Karpas-422 (cell line): ENCODE results near the gene CDCP2. TPM values are rescaled to one million over a fixed set of nuclear protein-coding genes. Genes with fewer than 3 reads are reported as not detected.
A peak's percentile ranks its signal among the peaks of the same experiment; 100 is the strongest.

Experiments
- DNase-seq: peaks from one replicate; pipeline ENCODE4 v3.0.0-alpha.2; 2015
- H2AFZ ChIP-seq: fragments of 200-600 bp; sonication (generic); 2 replicates; pipeline ENCODE4 v1.6.1; 2014; ENCODE audit warnings: antibody characterized with exemption, low read length, mixed read lengths
- H3K27ac ChIP-seq: fragments of 200-600 bp; sonication (generic); 2 replicates; pipeline ENCODE4 v1.5.1; 2014; ENCODE audit warnings: mild to moderate bottlenecking, low read length, moderate library complexity
- H3K27me3 ChIP-seq: fragments of 200-600 bp; sonication (generic); 2 replicates; pipeline ENCODE4 v1.6.1; 2014; ENCODE audit warnings: low read length, mixed read lengths
- H3K36me3 ChIP-seq: fragments of 200-600 bp; sonication (generic); 2 replicates; pipeline ENCODE4 v1.6.1; 2014; ENCODE audit warnings: low read length, mixed read lengths; ENCODE audit not compliant: insufficient read depth
- H3K4me1 ChIP-seq: fragments of 200-600 bp; sonication (generic); 2 replicates; pipeline ENCODE4 v1.6.1; 2014; ENCODE audit warnings: mild to moderate bottlenecking, low read length, mixed read lengths
- H3K4me2 ChIP-seq: fragments of 200-600 bp; sonication (generic); 2 replicates; pipeline ENCODE4 v1.6.1; 2014; ENCODE audit warnings: low read length, low read depth, mild to moderate bottlenecking; ENCODE audit not compliant: poor library complexity, severe bottlenecking
- H3K4me3 ChIP-seq: fragments of 200-600 bp; sonication (generic); 2 replicates; pipeline ENCODE4 v1.5.1; 2014; ENCODE audit warnings: mild to moderate bottlenecking, antibody characterized with exemption, low read length, mixed read lengths
- H3K79me2 ChIP-seq: fragments of 200-600 bp; sonication (generic); 2 replicates; pipeline ENCODE4 v1.6.1; 2014; ENCODE audit warnings: mild to moderate bottlenecking, low read length, mixed read lengths
- H3K9ac ChIP-seq: fragments of 200-600 bp; sonication (generic); 2 replicates; pipeline ENCODE4 v1.6.0; 2014; ENCODE audit warnings: low read length
- H3K9me2 ChIP-seq: fragments of 200-600 bp; sonication (generic), shearing (Covaris generic); replicated peaks from 2 replicates; pipeline ENCODE4 v1.6.0; 2014; ENCODE audit warnings: mild to moderate bottlenecking, low read length, moderate library complexity; ENCODE audit not compliant: insufficient read depth
- H3K9me3 ChIP-seq: fragments of 300-700, 200-600 bp; sonication (generic); 2 replicates; pipeline ENCODE4 v1.6.1; 2014; ENCODE audit warnings: low read length, mixed read lengths
- H4K20me1 ChIP-seq: fragments of 200-600 bp; sonication (generic); 2 replicates; pipeline ENCODE4 v1.6.1; 2014; ENCODE audit warnings: mild to moderate bottlenecking, antibody characterized with exemption, low read length, low read depth; ENCODE audit not compliant: insufficient read depth
- total RNA-seq: library from RNA; depleted of rRNA; stranded (reverse); fragments of >200 nt; shearing (Covaris generic); gene quantifications from 2 replicates; pipeline ENCODE4 v1.2.3, GENCODE V29; 2014; ENCODE audit warnings: low replicate concordance

Gene CDCP2
- total RNA-seq, 1 experiment from 2014 or later, result not detected

- Histone ChIP-seq H3K27ac (no peak overlapping the region), H3K9me3 (no peaks in the 10 kb centered on the region), H2AFZ (no peak overlapping the region), H3K4me3 (no peak overlapping the region), H3K4me2 (no peak overlapping the region), H3K36me3 (no peaks in the 10 kb centered on the region), H3K79me2 (no peaks in the 10 kb centered on the region), H3K9me2 (no peaks in the 10 kb centered on the region), H4K20me1 (no peaks in the 10 kb centered on the region), H3K4me1 (no peaks in the 10 kb centered on the region), H3K9ac (no peak overlapping the region), H3K27me3 (no peaks in the 10 kb centered on the region; the same call in 1 of the 2 replicates)
- DNase-seq, result peak; percentile 80
These were observed 31.2 kb downstream of the CDCP2 start for GRCh38 chr1:54121482-54122134.

- Histone ChIP-seq H3K27ac (no peak overlapping the region), H3K79me2 (no peaks in the 10 kb centered on the region), H3K4me1 (no peaks in the 10 kb centered on the region), H3K4me2 (no peak overlapping the region), H3K9ac (no peak overlapping the region), H3K4me3 (no peak overlapping the region), H3K9me3 (no peaks in the 10 kb centered on the region), H2AFZ (no peak overlapping the region), H3K9me2 (no peaks in the 10 kb centered on the region), H3K27me3 (no peaks in the 10 kb centered on the region; the same call in 1 of the 2 replicates), H4K20me1 (no peaks in the 10 kb centered on the region), H3K36me3 (no peaks in the 10 kb centered on the region)
- DNase-seq, result no peak
These were observed 31.9 kb downstream of the CDCP2 start for GRCh38 chr1:54120698-54121481.

DNA sequence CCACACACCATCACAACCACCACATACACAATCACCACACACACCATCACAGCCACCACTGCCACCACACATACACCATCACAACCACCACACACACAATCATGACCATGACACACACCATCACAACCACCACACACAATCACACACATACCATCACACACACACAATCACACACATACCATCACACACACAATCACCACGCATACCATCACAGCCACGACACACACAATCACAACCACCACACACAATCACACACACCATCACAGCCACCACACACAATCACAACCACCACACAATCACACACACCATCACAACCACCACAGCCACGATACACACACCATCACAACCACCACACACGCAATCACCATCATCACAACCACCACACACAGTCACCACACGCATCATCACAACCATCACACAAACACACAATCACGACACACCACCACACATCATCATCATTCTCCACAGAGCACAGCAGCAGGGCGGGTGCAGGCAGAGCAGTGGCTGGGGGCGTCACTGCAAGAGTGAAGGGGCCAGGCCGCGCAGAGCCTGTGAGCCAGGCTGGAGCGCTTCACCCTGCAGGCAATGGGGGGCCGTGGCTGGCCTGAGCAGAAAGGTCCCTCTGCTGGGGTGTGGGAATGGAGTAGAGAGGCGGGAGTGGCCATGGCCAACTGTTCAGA, 32.6 kb downstream of the CDCP2 start:
- no peaks in the 10 kb centered on the region for H3K79me2 ChIP-seq
- no peak overlapping the region for H3K27ac ChIP-seq
- no peak overlapping the region for H3K4me2 ChIP-seq
- DNase-seq, result no peak
- H3K9ac ChIP-seq, result no peak overlapping the region
- H3K9me2 ChIP-seq, result no peaks in the 10 kb centered on the region
- H3K9me3 ChIP-seq, result no peaks in the 10 kb centered on the region
- H4K20me1 ChIP-seq, result no peaks in the 10 kb centered on the region
- H3K27me3 ChIP-seq, result no peaks in the 10 kb centered on the region; the same call in 1 of the 2 replicates
- no peaks in the 10 kb centered on the region for H3K4me1 ChIP-seq
- no peak overlapping the region for H3K4me3 ChIP-seq
- H3K36me3 ChIP-seq, result no peaks in the 10 kb centered on the region
- H2AFZ ChIP-seq, result no peak overlapping the region

DNA sequence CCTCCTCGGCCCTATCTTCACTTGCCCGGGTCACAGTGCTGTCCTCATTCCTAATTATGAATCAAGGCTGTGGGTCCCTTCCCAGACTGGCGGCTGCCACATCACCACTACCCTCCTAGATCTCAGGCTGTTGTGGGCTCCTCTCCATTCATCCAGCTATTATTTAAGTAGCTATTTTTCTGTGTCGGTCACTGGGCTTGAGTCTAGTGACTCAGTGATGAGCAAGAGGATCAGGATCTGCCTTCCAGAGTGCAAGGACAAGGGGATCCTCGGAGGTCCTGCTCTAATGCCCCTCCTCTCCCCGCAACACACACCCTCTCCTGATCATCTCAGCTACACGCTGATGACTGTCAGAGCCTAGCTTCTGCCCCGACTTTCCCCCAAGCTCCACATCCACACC, 34.1 kb downstream of the CDCP2 start:
- Histone ChIP-seq H3K9me3 (no peaks in the 10 kb centered on the region), H3K9ac (no peak overlapping the region), H3K4me3 (no peak overlapping the region), H4K20me1 (no peaks in the 10 kb centered on the region), H3K79me2 (no peaks in the 10 kb centered on the region), H3K9me2 (no peaks in the 10 kb centered on the region), H3K27me3 (no peaks in the 10 kb centered on the region; the same call in 1 of the 2 replicates), H3K4me1 (no peaks in the 10 kb centered on the region), H3K4me2 (no peak overlapping the region), H2AFZ (no peak overlapping the region), H3K27ac (no peak overlapping the region), H3K36me3 (no peaks in the 10 kb centered on the region)
- DNase-seq, result no peak

- H3K4me3 ChIP-seq, result no peak overlapping the region
- no peaks in the 10 kb centered on the region for H4K20me1 ChIP-seq
- H3K27me3 ChIP-seq, result no peaks in the 10 kb centered on the region; the same call in 1 of the 2 replicates
- no peak overlapping the region for H3K27ac ChIP-seq
- H3K9me2 ChIP-seq, result no peaks in the 10 kb centered on the region
- no peak for DNase-seq
- no peak overlapping the region for H3K4me2 ChIP-seq
- no peak overlapping the region for H2AFZ ChIP-seq
- no peak overlapping the region for H3K9ac ChIP-seq
- H3K9me3 ChIP-seq, result no peaks in the 10 kb centered on the region
- H3K79me2 ChIP-seq, result no peaks in the 10 kb centered on the region
- H3K4me1 ChIP-seq, result no peaks in the 10 kb centered on the region
- no peaks in the 10 kb centered on the region for H3K36me3 ChIP-seq
These were observed 34.8 kb downstream of the CDCP2 start for GRCh38 chr1:54117815-54118563.

- Histone ChIP-seq H3K4me1 (no peaks in the 10 kb centered on the region), H3K27ac (no peak overlapping the region), H3K36me3 (no peaks in the 10 kb centered on the region), H4K20me1 (no peaks in the 10 kb centered on the region), H2AFZ (no peak overlapping the region), H3K27me3 (no peaks in the 10 kb centered on the region; the same call in 1 of the 2 replicates), H3K4me2 (no peak overlapping the region), H3K79me2 (no peaks in the 10 kb centered on the region), H3K9ac (no peak overlapping the region), H3K9me3 (no peaks in the 10 kb centered on the region), H3K4me3 (no peak overlapping the region), H3K9me2 (no peaks in the 10 kb centered on the region)
- DNase-seq, result no peak
These were observed 37.3 kb downstream of the CDCP2 start for GRCh38 chr1:54115520-54115919.

DNA sequence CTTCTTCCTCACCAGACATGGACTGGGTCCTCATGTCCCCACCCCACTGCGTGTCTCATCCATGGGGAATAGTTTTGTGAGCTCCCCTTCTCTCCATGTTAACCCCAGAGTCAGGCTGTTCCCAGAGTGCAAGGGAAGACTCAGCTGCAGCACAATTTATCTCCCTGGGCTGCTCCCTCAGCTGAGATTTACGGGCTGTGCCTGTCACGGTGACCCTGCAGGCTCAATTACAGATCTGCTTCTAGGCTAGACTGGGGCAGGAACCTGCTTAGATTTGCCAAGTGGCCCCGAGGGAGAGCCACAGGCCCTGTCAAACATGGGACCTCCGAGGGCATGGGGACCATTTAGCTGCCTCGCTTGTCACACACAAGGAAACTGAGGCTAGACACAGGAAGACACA, 37.8 kb downstream of the CDCP2 start:
- Histone ChIP-seq H3K27ac (no peak overlapping the region), H3K4me2 (no peak overlapping the region), H3K36me3 (no peaks in the 10 kb centered on the region), H2AFZ (no peak overlapping the region), H4K20me1 (no peaks in the 10 kb centered on the region), H3K79me2 (no peaks in the 10 kb centered on the region), H3K4me1 (no peaks in the 10 kb centered on the region), H3K9me2 (no peaks in the 10 kb centered on the region), H3K27me3 (no peaks in the 10 kb centered on the region; the same call in 1 of the 2 replicates), H3K4me3 (no peak overlapping the region), H3K9ac (no peak overlapping the region), H3K9me3 (no peaks in the 10 kb centered on the region)
- DNase-seq, result no peak
